ENCODE measurements around the gene ATXN1.

DNA sequence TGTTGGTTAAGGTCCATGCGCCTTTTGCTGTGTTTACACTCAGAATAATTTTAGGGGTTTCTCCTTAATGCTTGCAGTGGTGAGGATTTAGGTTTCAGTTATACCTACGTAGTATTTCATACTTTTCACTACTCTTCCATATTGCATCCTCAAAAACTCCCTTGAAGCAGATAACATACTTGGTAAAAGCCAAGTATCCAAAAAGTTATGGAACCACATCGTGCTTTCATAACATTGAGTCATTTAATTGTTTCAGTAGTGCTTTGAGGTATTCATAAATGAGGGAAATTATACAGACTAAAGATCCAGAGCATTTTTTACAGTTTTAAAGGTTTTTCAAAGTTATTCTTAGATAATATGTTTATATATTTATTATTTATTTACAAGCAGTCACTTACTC is 4.0 kb upstream of the ATXN1 start:
- no peak for TF ChIP-seq POLR2A (IDR thresholded peaks at IDR 0.05)
- no peak for TF ChIP-seq CTCF (IDR thresholded peaks at IDR 0.05)

Measured in testis (tissue), 2 donors.